NCI-H446 (cell line): ENCODE measurements around the gene DIP2A.
"Not testable (repeated sequence)": the region's sequence is repeated elsewhere in the genome, so short reads cannot be mapped to it uniquely, and the experiment has no call there.

Experiments used
- DNase-seq, 2 experiments: peaks; one replicate each; lab custom pipeline; 2025; lab: John Stamatoyannopoulos, UW

Gene DIP2A

GRCh38 chr21:46424621-46425020 is 34.1 kb upstream of the DIP2A start:
- no peak for DNase-seq

DNA sequence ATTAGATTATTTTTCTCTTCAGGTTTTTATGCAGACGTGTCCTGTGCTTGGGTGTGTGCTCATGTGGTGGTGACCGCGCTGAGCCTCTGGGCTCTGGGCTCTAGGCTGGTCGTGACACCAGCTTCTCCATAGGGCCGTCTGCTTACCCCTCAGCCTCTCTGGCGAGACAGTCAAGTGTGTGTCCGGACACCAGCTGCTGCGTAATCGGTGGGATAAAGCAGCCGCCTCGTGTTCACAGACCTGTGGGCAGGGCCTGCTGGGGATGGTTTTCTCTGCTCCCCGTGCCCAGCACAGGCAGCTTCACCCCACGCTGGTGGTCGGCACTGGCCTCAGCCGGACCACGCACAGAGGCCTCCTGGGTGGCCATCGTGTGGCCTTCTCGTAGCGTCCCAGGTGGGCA is 33.6 kb upstream of the DIP2A start:
- no peak for DNase-seq

DNA sequence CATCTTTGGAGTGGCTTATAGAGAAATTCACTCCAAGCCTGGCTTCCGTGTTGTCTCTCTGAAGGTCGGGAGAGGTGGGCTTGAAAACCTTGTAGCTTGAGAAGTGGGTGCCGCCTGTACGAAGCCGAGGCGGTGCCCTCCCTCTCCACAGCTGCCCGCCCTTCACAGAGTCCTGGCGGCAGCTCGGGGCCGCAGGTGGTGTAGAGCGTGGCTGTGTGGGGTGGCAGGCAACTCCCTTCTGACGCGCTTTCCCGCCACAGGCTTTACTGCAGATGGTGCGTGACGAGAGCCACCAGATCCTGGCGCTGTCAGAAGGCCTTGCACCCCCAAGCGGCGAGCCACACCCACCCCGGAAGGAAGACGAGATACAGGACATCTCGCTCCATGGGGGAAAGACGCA is 33.1 kb upstream of the DIP2A start:
- no peak for DNase-seq

DNA sequence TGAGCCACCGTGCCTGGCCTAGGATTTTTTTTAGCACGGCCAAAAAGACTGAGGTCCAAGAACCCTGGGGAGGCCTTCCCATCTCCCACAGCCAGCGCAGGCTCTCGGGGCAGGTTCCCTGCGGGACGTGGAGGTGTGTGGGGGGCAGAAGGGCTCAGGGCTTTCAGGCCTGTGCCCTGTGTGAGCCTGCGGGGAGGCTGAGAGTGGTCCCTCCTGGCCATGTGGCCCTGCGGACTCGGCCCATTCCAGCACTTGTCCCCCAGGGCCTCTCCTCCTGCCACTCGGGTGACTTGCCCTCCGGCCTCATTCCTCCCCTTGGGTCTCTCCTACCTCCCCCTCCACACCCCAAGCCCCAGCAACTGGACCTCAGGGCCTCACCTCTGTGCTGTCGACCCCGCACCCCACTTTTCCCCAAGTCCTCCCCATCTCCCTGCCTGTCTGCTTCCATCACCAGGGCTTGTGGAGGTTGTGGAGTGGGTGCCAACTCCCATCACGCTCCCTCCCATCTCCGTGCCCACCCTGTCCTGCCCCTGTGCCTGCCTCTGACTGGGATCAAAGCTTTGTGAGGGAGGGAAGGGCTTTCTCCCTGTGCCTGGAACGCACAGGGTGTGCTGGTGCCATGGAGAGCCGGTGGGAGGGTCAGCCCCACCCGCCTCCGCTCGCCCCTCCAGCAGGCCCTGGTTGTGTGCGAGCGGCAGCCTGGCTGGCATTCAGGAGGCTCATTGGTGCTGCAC is 32.2 kb upstream of the DIP2A start:
- no peak for DNase-seq

DNA sequence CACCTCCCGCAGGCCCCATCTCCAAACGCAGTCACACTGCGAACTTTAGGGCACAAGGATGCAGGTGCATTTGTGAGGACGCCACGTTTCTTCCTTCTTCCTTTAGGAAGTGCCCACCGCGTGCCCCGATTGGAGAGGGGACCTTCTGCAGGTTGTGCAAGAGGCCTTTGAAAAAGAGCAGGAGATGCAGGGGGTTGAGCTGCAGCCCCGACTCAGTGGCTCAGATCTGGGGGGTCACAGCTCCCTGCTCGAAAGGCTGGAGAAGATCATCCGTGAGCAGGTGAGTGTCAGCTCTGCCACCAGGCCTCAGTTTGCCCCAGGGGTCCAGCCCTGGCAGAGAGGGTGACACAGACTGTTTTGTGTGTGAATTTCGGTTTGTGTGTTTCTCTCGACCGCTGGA is 31.2 kb upstream of the DIP2A start:
- DNase-seq: no peak

DNA sequence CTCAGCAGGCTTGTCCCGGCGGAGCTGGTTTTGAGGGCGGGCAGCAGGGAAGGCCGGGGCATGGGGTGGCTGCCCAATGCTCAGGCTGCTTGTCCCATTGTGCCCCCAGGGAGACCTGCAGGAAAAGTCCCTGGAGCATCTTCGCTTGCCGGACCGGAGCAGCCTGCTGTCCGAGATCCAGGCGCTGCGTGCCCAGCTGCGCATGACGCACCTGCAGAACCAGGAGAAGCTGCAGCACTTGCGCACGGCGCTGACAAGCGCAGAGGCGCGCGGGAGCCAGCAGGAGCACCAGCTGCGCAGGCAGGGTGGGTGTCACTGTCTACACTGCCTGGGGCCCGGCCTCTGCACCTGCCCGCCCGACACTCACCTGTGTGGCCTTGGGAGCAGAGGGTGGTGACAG is 30.4 kb upstream of the DIP2A start:
- no peak for DNase-seq

DNA sequence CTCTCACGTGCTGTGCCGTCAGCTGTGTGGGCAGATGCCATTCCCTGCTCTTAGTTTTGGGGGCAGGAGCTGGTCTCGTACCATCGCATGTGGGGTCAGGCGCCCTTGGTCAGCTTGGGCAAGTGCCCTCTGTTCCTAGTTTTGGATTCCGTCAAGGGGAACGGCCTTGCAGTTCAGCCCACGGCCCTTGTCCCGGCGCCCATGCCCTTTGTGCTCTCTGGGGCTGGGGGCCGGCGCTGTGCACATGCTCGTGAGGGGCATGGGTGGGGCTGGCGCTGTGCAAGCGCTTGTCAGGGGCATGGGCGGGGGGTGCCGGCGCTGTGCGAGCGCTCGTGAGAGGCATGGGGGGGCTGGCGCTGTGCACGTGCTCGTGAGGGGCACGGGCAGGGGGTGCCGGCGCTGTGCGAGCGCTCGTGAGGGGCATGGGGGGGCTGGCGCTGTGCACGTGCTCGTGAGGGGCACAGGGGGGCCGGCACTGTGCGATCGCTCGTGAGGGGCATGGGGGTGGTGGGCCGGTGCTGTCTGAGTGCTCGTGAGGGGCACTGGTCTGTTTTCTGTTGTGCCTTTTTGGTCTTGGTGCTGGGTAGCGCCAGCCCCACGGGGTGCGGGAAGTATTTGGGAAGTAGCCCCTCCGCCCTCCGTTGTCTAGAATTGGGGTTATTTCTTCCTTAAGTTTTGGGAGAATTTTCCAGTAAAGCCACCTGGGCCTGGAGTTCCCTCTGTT is 29.5 kb upstream of the DIP2A start:
- DNase-seq: no peak

- no peak for DNase-seq
Measured at GRCh38 chr21:46429754-46430681, 28.7 kb upstream of the DIP2A start.

DNA sequence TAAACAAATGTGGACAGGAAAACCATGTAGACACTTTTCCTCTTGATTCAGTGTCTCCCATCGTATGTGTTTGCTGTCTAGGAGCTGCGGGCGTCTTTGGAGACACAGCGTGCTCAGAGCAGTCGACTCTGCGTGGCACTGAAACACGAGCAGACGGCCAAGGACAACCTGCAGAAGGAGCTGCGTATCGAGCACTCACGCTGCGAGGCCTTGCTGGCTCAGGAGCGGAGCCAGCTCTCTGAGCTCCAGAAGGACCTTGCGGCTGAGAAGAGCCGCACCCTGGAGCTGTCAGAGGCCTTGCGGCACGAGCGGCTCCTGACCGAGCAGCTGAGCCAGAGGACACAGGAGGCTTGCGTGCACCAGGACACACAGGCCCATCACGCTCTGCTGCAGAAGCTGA is 27.2 kb upstream of the DIP2A start:
- DNase-seq: no peak

GRCh38 chr21:46431884-46432488 is 26.7 kb upstream of the DIP2A start:
- no peak for DNase-seq

DNA sequence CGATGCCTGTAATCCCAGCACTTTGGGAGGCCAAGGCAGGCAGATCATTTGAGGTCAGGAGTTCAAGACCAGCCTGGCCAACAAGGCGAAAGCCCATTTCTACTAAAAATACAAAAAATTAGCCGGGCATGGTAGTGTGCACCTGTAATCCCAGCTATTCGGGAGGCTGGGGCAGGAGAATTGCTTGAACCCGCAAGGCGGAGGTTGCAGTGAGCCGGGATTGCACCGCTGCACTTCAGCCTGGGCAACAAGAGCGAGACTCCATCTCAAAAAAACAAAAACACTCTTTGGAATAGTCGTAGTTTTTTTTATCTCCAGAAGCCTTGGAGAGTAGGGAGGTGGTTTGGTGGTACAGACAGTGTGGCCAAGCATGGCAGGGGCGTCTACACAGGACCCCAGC is 25.6 kb upstream of the DIP2A start:
- not testable (repeated sequence) for DNase-seq

GRCh38 chr21:46434322-46434958 is 24.3 kb upstream of the DIP2A start:
- DNase-seq: no peak

- DNase-seq: no peak
Measured at GRCh38 chr21:46435786-46436227, 22.9 kb upstream of the DIP2A start.

- DNase-seq: no peak
Measured at GRCh38 chr21:46436621-46437020, 22.1 kb upstream of the DIP2A start.

DNA sequence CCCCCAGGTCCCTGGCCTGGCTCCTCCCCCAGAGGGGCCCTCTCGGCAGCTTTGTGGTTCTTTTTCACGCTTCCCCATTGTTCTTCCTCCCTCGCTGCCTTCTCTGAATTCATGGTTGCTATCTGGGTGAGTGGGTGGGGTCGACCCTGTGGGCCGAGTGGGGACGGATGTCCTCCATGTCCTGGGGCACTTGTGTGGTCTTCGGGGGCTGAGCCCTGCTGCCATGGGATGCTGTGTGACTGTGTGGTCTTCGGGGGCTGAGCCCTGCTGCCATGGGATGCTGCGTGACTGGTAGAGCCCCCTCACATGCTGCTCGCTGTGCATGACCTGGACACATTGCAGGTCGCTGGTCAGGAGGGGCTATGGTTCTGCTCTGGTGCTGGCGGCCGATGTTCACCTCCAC is 21.6 kb upstream of the DIP2A start:
- DNase-seq: no peak

- DNase-seq: no peak
Measured at GRCh38 chr21:46437511-46437910, 21.2 kb upstream of the DIP2A start.

DNA sequence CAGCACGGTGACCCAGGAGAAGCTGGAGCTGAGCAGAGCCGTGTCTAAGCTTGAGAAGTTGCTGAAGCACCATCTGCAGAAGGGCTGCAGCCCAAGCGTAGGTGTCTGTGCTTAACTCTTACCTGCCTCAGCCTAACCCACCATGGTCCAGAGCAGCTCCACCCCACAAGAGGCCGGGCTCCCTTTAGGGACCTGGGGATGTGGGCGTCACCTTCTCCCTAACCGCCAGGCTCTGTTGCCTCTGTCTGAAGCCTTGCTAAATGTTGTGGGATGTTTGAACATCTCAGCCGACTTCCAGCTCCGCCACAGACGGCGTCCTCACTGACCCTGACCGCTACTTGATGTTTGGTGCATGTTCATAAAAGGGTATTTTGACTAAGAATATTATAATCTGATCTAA is 20.4 kb upstream of the DIP2A start:
- DNase-seq: no peak

DNA sequence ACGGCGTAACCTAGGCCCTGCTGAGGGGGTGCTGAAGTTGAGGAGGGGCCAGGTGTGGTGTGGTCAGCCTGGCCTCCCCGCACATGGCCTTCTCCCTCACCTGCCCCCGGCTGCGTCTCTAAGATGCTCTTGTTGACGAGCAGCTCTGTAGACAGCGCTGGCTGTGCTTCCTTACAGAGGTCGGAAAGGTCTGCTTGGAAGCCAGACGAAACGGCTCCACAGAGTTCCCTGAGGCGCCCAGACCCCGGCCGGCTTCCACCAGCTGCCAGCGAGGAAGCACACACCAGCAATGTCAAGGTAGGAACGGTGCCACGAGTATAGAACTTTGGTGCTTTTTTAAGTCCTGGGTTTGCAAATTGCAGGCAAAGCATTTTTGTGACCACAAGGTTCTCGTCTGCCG is 18.8 kb upstream of the DIP2A start:
- no peak for DNase-seq

DNA sequence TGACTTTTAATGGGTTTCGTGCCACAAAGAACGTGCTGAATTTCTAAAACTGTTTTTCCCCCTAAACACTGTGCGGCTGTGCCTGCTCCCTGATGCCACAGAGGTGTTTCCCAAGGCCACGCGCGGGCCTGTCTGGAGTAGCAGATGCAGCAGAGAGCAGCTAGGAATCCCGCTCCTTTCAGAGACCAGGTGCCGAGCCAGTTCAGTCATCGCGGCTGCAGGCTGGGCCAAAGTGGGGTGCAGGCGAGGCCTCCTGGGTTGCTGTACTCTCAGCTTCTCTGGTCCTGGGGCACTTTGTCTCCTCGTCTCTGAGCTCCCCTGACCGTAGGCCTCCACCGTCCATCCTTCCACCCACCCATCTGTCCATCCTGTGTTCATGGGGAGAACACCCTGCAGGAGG is 17.4 kb upstream of the DIP2A start:
- DNase-seq: no peak

- DNase-seq: no peak
Measured at GRCh38 chr21:46441961-46442498, 16.7 kb upstream of the DIP2A start.

DNA sequence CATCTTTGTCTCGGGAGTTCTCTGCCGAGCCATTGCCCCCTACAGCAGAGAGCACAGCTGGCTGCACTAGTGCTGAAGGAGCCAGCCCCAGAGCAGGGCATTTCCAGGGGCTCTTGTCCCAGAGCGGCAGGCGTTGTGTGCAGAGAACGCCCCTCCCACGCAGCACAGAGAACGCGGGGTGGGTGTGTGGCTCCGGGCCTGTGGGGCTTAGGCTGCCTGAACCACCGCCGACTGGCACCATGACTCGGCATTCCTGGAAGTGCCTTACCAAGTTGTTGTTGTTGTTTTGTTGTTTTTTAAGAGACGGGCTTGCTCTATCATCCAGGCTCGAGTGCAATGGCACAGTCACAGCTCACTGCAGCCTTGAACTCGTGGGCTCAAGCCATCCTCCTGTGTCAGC is 15.8 kb upstream of the DIP2A start:
- DNase-seq: no peak
